Heart right ventricle (tissue), 16 donors: ENCODE results near the gene FOXO3. TPM values are rescaled to one million over a fixed set of nuclear protein-coding genes. Genes with fewer than 3 reads are reported as not detected.
A peak's percentile ranks its signal among the peaks of the same experiment; 100 is the strongest.

Source experiments
- ATAC-seq, 8 donors: fragments of 200-7000 bp; cut with Tn5 transposase; one replicate each; pipeline ENCODE4 v1.9.1; 2020; ENCODE audit warnings: mild to moderate bottlenecking in 8 of 8, moderate library complexity in 8 of 8, moderate number of reproducible peaks in 1 of 8
- DNase-seq, 2 donors: peaks; one replicate each; pipeline ENCODE4 v3.0.0-alpha.2; 2020
- H3K27ac ChIP-seq, 10 donors: fragments of 200-600 bp; sonication (generic) in 2 of 10; one replicate each; pipeline versions ENCODE4 v1.5.0 to v1.8.0; 2020 to 2022; ENCODE audit warnings: mild to moderate bottlenecking in 3 of 10
- H3K27me3 ChIP-seq, 7 donors: fragments of 200-600 bp; one replicate each; pipeline ENCODE4 v1.8.0; 2021 to 2022; ENCODE audit warnings: mild to moderate bottlenecking in 2 of 7
- H3K36me3 ChIP-seq, 9 donors: fragments of 200-600 bp; sonication (generic) in 1 of 9; one replicate each; pipeline versions ENCODE4 v1.5.0 to v1.8.0; 2020 to 2022; ENCODE audit warnings: mild to moderate bottlenecking in 2 of 9
- H3K4me1 ChIP-seq, 9 donors: fragments of 200-600 bp; sonication (generic) in 1 of 9; one replicate each; pipeline versions ENCODE4 v1.5.0 to v1.8.0; 2020 to 2022; ENCODE audit warnings: mild to moderate bottlenecking in 4 of 9
- H3K4me3 ChIP-seq, 10 donors: fragments of 200-600 bp; sonication (generic) in 2 of 10; one replicate each; pipeline versions ENCODE4 v1.5.0 to v1.8.0; 2020 to 2022; ENCODE audit warnings: mild to moderate bottlenecking in 7 of 10, moderate library complexity in 2 of 10
- H3K9me3 ChIP-seq, 11 donors: fragments of 200-600 bp in 10 of 11; sonication (generic) in 2 of 11; one replicate each; pipeline versions ENCODE4 v1.5.0 to v1.8.0; 2013 to 2022; ENCODE audit warnings: mild to moderate bottlenecking in 2 of 11, control low read depth in 1 of 11, moderate library complexity in 1 of 11
- WGBS, 2 donors: extraction: QIAGEN DNeasy Blood & Tissue Kit; methylation state at CpG; one replicate each; pipeline ENCODE4 v1.1.7; 2013; ENCODE audit warnings: inconsistent platforms in 1 of 2; 5-methylcytosine and 5-hydroxymethylcytosine counted together
- intact Hi-C, 10 donors: fragments of 100-400 bp; cut with DNase I; formaldehyde crosslinking; loops; one replicate each; pipeline versions ENCODE4 v1.11.1 to v1.14.2; 2022
- polyA plus RNA-seq, 2 donors: library from polyadenylated mRNA; stranded (reverse); fragments of 200-250 nt; gene quantifications; one replicate each; pipeline ENCODE4 v1.2.3, GENCODE V29; 2013
- total RNA-seq, 10 donors: library from RNA; stranded (reverse); fragmentation: NEBNext Ultra II Directional in 3 of 10; extraction: Animal tissue kit (Norgen Biotek cat#: 25700) in 3 of 10; gene quantifications; one replicate each; pipeline versions ENCODE4 v1.2.1 to v1.2.4, GENCODE V29; 2021 to 2023
- TF ChIP-seq, protein P1 (sequence below), 9 donors: fragments of 200-600 bp; sonication (generic) in 2 of 9; IDR thresholded peaks; one replicate each; pipeline versions ENCODE4 v1.5.0 to v1.8.0; 2021 to 2022; ENCODE audit warnings: antibody characterized with exemption in 9 of 9, mild to moderate bottlenecking in 5 of 9, moderate library complexity in 1 of 9
- donor health status: Arrhythmogenic right ventricular cardiomyopathy.
- donor health status: ischemic (EF 13 %, LVEDD 7.1; RV severe dilation, severe dysfunction).
- donor health status: healthy with polysubstance abuse.
- donor health status: DM: no; HTN: yes; CAD: no.
- donor health status: DM: no; HTN: no; CAD: no.
- donor health status: ischemic (EF 25% LVEDD 6.9; RV normal size, moderate dysfunction).
- donor health status: ischemic (EF 25% LVEDD 5.7; RV mildly dilated, moderate dysfunction).
- donor health status: healthy.
- donor health status: DM: yes; HTN: yes; CAD: no.
- donor health status: Ischemic cardiomyopathy.
- donor health status: ischemic (EF 35%, LVEDD 5.7; RV mildly dilated, moderate dysfunction).
- donor health status: nonischemic (EF 11% LVEDD 7.7; RV severe dilation, severe dysfunction).
- donor health status: DM: yes; HTN: yes; CAD: no.
- donor health status: PGD.
- donor health status: ischemic (EF 29% LVEDD 5.4; RV normal size, mild dysfunction).
- donor health status: nonischemic (EF 23%, LVEDD 6.1; RV moderate dilation, normal function).

Gene FOXO3
- total and polyA plus RNA-seq, 12 donors: 16.8 to 52.6 (median 37.0) TPM

DNA sequence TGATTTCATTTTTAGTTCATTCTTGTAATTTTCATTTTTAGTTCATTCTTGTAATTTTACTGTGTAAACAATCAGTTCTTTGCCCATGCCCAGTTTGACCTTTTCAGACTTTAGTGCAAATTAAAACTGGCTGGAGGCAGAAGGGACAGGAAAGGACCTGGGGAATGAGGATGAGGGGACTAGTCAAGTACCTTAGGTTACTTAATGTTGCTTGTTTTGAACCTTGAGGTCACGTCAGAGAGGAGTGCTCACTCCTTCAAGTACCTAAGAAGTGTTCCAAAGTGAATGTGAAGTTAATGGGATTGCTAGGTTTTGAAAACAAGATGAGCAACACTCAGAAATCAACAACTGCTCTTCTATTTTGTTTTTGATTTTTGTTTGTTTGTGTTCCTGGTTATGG, 82.5 kb downstream of the FOXO3 start:
- ATAC-seq (no peak), DNase-seq (no peak)
- TF ChIP-seq, protein P1, sequence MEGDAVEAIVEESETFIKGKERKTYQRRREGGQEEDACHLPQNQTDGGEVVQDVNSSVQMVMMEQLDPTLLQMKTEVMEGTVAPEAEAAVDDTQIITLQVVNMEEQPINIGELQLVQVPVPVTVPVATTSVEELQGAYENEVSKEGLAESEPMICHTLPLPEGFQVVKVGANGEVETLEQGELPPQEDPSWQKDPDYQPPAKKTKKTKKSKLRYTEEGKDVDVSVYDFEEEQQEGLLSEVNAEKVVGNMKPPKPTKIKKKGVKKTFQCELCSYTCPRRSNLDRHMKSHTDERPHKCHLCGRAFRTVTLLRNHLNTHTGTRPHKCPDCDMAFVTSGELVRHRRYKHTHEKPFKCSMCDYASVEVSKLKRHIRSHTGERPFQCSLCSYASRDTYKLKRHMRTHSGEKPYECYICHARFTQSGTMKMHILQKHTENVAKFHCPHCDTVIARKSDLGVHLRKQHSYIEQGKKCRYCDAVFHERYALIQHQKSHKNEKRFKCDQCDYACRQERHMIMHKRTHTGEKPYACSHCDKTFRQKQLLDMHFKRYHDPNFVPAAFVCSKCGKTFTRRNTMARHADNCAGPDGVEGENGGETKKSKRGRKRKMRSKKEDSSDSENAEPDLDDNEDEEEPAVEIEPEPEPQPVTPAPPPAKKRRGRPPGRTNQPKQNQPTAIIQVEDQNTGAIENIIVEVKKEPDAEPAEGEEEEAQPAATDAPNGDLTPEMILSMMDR (IDR thresholded peaks at IDR 0.05): no peak
- H3K27me3 ChIP-seq: no peaks in the 10 kb centered on the region
- peaks cover 0 to 6% (median 0%) of the 10 kb centered on the region in 9 donors for H3K36me3 ChIP-seq
- no peaks in the 10 kb centered on the region for H3K9me3 ChIP-seq
- H3K27ac ChIP-seq: peak overlapping the region in 2 of 10 donors; percentile 7 to 16
- no peak overlapping the region for H3K4me3 ChIP-seq
- intact Hi-C loops: no loop called here
- WGBS, 2 donors: 59 to 65% methylated on average over 1 of the region's 1 CpG
- peaks cover 5 to 88% (median 69%) of the 10 kb centered on the region in 9 donors for H3K4me1 ChIP-seq

DNA sequence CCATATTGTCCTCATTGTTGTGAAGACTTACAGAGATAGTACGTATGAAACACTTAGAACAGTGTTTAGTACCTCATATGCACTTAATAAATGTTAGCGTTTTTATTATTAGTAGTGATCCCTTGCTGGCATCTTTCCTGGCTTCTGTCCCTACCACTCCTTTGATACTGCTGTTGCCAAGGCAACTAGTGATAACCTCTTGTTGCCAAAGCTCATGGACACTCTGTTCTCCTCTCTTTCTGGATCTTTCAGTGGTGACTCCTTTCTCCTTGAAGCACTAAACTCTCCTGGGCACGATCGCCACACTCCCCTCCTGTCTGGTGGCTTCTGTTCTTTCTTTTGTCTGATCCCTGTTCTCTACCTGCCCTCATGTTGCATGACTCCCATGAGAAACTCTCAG, 83.5 kb downstream of the FOXO3 start:
- Histone ChIP-seq H3K4me3 (no peak overlapping the region), H3K9me3 (no peaks in the 10 kb centered on the region), H3K36me3 (peaks cover 0 to 6% (median 0%) of the 10 kb centered on the region in 9 donors), H3K27me3 (no peaks in the 10 kb centered on the region), H3K27ac (peak overlapping the region in 4 of 10 donors; percentile 13 to 45 (median 35)), H3K4me1 (peaks cover 5 to 89% (median 69%) of the 10 kb centered on the region in 9 donors)
- intact Hi-C loops: no loop called here
- TF ChIP-seq, protein P1 (IDR thresholded peaks at IDR 0.05): no peak
- peak in 6 of 8 donors; percentile 22 to 74 (median 66) for ATAC-seq
- DNase-seq: no peak
- 49 to 59% methylated on average over 4 of the region's 4 CpGs for WGBS, 2 donors

DNA sequence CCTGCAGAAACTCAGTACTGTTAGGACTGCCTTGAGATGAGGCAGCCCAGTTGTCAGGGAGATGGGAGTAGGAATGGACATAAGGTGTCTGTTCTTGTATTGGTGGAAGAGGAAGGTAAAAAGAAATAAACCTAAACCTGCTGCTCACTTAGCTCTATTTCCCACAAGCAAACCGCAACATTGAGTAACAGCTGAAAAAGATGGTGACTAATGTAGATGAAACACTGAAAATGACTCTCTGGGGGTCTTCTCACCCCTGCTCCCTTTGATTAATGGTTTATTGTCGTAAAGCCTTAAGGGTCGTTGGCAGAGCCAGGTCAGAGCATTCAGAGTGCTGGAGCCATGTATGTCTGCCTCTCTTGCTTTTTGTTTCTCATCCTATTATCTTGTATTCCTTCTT, 87.5 kb downstream of the FOXO3 start:
- Histone ChIP-seq H3K9me3 (no peaks in the 10 kb centered on the region), H3K27ac (peak overlapping the region in 2 of 10 donors; percentile 32 to 90), H3K27me3 (no peaks in the 10 kb centered on the region), H3K4me1 (peaks cover 17 to 100% (median 93%) of the 10 kb centered on the region in 9 donors), H3K36me3 (peaks cover 0 to 6% (median 0%) of the 10 kb centered on the region in 9 donors), H3K4me3 (no peak overlapping the region)
- 91 to 95% methylated on average over 3 of the region's 3 CpGs for WGBS, 2 donors
- no peak for ATAC-seq
- TF ChIP-seq, protein P1 (IDR thresholded peaks at IDR 0.05): no peak
- intact Hi-C loops: no loop called here
- no peak for DNase-seq

DNA sequence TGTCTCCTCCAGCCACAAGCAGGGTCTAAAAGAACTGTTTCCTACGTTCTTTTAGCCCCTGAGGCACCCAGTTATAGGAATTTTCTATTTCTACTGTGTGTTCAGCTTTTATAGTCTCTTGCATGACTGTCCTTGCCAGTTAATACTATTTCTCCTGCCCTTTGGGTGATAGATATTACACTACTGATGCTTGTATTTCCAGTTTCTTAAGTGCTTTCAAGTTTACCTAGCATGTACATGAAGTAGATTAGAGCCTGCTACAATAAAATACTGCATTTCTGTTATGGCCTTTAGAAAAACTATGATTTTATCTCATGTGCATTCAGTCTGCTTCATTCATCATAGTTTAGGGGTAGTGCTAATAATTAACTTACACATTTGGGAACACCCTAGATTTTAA, 89.6 kb downstream of the FOXO3 start:
- ATAC-seq (no peak), DNase-seq (no peak)
- no peaks in the 10 kb centered on the region for H3K9me3 ChIP-seq
- H3K4me1 ChIP-seq: peaks cover 20 to 100% (median 98%) of the 10 kb centered on the region in 9 donors
- intact Hi-C loops: loop anchor here in 7 of 10 donors (5.0 to 10.0 kb wide), 5 partner anchors 63 to 88 kb away; partner anchors contain the start of gene FOXO3 (in 6 of the 7)
- 77 to 83% methylated on average over 1 of the region's 1 CpG for WGBS, 2 donors
- H3K27ac ChIP-seq: peak overlapping the region in 9 of 10 donors; percentile 22 to 90 (median 83)
- no peak overlapping the region for H3K4me3 ChIP-seq
- TF ChIP-seq, protein P1 (IDR thresholded peaks at IDR 0.05): no peak
- no peaks in the 10 kb centered on the region for H3K27me3 ChIP-seq
- H3K36me3 ChIP-seq: peaks cover 0 to 6% (median 0%) of the 10 kb centered on the region in 9 donors
